HG03457 (cell line): ENCODE measurements around the gene MEGF6.
"Not testable (repeated sequence)": the region's sequence is repeated elsewhere in the genome, so short reads cannot be mapped to it uniquely, and the experiment has no call there.

Experiments used
- ATAC-seq: cut with Tn5 transposase; IDR thresholded peaks from one replicate; pipeline ENCODE4 v1.9.1; 2021; ENCODE audit warnings: moderate number of reproducible peaks; ENCODE audit not compliant: unreplicated experiment

Gene MEGF6

DNA sequence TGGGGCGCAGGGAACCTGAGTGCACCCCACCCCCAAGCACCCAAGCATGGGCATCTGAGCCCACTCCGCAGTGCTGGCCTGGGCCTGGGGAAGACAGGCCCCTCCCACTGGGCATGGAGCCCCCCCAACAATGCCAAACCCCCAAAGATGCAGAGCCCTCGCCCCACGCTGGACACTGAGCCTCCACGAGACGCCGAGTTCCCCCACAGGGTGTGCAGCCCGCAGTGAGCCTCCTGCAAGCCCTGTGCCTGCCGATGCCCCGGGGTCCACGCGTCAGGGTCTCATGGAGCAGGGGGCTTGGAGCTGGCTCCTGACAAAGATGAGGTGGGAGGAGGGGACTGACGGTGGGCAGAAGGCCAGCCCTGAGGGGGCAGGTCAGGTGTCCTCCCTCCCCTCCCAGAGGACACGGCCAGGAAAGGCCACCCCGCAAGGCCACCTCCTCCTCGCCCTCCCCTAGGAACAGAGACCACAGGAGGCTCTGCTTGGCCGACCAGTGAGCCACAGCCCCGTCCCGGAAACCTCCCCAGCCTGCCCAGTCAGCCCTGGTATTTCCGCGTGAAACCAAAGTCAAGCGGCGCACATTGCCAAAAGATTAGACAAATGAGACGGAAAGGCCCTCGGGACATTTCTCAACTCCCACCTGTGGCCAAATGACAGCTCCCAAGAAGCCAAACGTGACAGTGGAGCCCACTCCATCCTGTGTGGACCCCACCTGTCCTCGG lies 33.4 kb downstream of the MEGF6 start:
- no peak for ATAC-seq

DNA sequence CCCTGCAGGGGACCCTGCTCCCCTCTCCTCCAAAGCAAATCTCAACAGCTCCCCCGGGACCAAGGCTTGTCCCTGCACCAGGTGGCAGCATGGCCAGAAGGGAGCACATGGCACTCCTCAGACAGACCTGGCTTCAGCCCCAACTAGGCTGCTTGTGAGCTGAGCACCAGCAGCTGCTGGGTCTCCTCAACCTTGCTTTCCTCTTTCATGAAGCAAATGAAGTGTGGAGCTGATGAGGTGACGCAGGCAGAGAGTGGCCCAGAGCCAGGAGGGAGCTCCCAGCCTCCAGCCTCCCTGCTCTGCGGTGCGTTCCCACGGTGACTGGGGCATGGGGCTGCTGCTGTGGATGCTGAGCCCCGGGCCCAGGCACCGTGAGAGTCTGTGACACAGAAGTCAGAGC lies 34.0 kb downstream of the MEGF6 start:
- ATAC-seq, result no peak

DNA sequence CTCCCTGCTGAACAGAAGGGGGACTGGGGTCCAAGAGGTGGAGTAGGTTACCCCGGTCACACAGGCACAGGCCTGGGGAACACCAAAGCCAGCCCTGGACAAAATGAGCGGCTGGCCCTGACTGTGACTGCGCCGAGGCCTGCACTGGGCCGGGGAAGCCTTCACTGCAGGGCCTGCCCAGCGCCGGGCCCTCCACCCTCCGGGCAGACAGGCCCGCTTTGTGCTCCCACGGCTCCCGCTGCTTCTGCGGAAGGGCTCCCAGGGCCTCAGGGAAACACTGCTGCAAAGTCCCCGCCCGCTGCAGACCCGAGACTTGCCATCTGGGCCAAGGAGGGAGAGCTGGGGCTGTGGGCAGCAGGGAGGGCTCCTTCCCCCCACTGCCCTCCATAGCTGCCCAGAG lies 35.3 kb downstream of the MEGF6 start:
- no peak for ATAC-seq

DNA sequence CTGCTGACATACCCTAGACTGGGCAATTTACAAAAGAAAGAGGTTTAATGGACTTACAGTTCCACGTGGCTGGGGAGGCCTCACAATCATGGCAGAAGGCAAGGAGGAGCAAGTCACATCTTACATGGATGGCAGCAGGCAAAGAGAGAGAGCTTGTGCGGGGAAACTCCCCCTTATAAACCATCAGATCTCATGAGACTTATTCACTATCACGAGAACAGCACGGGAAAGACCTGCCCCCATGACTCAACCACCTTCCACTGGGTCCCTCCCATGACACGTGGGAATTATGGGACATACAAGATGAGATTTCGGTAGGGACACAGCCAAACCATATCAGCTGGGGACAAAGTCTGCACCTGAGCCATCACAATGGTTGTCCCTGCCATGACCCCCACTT lies 35.8 kb downstream of the MEGF6 start:
- ATAC-seq, result not testable (repeated sequence)

DNA sequence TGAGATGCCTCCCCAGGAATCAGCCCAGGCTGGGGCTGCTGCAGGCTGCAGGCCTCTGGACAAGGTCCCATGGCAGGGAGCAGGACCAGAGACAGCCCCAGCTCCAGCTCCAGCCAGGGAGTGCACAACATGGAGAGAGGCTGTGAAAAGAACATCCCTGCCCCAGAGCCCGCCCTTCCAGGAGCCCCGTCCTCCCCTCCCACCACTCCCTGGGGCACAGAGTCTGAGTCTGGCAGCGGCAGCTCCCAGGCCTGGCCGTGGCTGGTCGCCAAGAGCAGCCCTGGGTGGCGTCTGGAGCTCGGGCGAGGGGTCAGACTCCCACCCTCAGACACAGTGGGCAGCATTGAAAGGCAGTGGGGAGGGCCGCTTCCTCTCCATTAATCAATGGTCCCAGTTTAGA lies 37.8 kb downstream of the MEGF6 start:
- ATAC-seq, result no peak

DNA sequence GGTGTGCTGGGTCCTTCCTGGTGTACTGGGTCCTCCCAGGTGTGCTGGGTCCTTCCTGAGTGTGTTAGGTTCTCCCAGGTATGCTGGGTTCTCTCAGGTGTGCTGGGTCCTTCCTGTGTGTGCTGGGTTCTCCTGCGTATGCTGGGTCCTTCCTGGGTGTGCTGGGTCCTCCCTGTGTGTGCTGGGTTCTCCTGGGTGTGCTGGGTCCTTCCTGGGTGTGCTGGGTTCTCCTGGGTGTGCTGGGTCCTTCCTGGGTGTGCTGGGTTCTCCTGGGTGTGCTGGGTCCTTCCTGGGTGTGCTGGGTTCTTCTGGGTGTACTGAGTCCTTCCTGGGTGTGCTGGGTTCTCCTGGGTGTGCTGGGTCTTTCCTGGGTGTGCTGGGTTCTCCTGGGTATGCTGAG lies 38.7 kb downstream of the MEGF6 start:
- ATAC-seq, result not testable (repeated sequence)

DNA sequence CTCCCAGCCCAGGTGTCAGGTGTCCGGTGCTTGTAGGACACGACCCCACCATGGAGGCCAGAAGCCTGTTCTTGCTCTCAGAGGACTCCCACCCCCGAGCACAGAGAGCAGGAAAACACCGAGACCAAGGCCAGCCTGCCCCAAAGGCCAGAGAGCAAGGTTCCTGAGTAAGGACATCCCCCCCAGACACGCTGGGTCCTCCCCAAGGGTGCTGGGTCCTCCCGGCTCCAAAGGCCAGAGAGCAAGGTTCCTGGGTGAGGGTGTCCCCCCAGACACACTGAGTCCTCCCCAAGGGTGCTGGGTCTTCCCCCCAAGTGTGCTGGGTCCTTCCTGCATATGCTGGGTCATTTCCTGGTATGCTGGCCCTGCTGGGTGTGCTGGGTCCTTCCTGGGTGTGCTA lies 40.0 kb downstream of the MEGF6 start:
- no peak for ATAC-seq

DNA sequence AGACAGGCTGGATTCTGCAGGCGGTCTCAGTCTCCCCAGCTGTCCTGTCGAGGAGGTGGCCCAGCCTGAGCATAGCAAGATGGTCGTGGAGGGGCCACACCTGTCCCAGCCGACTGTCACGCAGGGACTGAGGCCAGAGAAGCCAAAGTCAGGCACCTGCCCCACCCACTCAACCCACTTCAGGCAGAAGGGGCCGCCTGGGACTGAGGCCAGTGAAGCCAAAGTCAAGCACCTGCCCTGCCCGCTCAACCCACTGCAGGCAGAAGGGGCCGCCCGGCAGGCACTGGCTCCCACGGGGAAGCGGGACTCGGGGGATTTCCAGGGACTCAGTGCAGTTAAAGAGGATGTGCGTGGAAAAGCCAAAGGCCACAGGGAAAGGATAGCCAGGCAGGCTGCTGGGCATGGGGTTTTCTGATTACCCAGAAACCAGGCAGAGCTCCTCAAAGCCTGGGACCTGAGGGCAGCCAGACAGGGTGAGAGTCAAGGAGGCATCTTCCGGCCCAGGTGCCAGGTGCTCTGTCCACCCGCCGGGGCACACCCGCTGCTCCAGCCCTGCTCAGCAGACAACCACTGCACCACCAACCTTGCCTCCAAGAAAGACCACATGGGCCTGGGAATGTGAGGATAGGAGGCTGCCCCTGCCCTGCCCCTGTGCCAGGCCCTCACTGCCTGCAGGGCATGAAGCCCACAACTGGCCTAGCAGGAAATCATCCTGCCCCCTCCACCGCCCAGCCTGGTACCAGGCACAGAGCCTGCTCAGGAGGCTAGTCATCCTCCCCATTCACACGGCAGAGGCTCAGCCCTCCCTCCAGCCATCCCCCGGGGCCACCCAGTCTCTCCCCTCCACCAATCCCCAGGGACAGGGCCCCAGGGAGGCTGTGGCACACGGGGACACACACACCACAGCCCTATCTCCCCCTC lies 41.0 kb downstream of the MEGF6 start:
- no peak for ATAC-seq

DNA sequence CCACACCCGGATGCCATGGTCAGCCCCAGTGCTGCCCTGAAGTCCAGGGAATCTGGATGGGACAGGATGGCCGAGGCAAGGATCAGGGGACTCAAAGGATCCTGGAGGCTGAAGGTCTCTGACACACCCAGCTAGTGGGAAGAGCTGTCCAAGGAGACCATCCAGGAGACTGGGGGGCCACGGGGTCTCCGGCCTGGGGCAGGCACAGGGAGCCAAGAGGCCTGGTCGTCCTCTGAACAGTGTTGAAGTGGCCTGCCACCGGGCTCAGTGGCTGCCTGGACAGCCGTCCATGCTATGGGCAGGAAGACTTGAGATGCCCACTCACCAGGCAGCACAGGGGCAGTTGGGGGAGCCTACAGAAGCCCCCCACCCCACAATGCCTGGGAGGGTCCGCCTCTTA lies 41.9 kb downstream of the MEGF6 start:
- no peak for ATAC-seq

DNA sequence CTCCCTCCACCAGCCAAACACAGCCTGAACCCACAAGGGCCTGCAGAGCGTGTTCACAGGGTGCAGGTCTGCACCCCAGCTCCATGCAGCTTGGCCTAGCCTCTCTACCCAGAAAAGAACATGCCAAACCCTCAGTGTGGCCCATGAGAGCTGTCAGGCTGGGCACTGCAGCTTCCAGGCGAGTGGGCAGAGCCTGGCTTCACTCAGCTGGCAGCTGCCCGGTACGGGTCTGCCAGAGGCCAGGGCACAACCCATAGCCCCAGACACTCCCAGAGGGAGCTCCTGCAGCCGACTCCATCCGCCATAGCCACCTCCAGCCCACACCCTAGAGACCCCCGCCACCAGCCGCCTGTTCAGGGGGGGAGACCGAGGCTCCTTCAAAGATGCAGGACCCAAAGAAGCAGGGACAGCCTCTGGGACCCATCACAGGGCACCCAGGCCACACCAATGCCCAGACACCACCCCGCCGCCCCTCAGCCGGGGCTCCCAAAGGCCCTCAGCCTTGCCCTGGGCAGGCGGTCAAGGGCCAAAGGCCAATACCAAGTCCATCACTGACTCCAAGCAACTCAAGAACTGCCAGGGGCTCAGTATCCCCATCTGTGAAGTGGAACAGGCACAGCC lies 42.4 kb downstream of the MEGF6 start:
- ATAC-seq, result no peak

DNA sequence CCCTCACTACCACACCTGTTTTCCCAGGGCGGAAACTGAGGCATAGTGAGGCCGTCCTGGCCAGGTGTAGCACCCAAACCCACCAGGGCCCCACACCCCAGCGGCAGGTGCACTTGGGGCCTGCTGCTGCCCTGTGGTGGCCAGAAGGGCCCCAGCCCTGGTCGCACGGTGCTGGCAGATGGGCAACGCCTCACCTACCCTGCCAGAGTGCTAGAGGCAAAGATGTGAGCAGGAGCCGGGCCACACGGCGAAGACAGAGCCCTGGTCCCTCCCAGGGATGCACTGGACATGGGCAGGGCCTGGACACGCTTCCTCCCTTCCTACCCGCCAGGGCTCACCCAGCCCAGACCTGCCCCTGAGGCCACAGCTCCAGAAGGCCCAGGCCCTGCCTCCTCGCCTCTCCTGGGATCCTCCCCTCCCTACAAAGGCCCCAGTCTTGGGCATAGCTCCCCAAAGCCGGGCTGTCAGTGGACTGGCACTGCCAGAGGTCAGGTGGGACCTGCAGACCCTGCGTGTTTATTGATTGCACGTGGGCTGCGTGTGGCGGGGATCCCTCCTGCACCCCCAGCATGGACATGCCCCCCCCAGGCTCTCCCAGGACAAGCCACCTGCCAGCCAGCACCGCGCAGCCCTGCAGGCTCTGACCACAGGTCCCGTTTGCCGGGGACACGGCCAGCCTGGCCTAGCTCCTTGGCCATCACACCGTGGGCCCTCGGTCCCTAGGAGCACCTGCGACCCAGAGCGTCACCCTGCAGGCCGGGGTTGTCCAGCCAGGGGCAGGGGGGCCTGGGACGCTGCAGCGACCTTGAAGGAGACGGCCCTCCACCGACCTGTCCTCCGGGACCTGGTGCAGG lies 44.1 kb downstream of the MEGF6 start:
- ATAC-seq, result no peak

DNA sequence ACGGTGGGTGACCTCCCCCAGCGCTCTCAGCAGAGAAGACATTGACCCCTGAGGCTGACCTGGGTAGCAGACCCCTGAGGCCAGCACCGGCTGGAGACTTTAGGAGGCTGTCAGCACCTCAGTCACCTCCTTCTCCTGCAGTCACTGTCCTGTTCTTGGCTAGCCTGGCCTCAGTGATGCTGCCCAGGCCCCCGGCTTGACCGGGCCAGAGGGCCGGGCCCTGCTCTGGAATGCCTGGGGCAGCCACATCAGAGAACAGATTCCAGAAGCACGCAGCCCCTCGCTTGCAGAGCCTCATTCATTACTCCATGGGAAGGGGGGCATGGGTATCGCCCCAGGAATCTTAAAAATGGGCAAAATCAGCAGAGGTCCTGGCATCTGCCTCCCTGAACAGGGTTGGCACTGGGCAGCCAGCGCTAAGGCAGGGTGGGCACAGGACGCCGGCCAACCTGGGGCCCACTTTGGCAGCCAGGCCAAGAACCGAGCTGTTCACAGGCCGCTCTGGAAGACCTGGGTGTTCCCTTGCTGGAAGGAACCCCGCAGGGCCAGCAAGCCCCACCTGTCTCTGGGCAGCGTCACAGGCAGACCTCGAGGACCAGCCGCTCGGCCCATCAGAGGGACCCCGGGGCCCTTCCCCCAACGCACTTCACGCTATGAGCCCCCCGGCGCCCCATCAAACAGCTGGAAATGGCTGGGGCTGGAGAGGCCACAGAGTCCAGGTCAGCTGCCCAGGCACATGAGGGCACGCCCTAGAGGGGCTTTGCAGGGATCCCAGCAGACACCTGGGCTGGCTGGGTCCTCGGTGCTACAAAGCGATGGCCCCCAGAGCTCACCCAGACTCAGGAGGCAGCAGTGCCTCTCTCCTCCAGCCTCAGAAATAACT lies 45.1 kb downstream of the MEGF6 start:
- no peak for ATAC-seq

DNA sequence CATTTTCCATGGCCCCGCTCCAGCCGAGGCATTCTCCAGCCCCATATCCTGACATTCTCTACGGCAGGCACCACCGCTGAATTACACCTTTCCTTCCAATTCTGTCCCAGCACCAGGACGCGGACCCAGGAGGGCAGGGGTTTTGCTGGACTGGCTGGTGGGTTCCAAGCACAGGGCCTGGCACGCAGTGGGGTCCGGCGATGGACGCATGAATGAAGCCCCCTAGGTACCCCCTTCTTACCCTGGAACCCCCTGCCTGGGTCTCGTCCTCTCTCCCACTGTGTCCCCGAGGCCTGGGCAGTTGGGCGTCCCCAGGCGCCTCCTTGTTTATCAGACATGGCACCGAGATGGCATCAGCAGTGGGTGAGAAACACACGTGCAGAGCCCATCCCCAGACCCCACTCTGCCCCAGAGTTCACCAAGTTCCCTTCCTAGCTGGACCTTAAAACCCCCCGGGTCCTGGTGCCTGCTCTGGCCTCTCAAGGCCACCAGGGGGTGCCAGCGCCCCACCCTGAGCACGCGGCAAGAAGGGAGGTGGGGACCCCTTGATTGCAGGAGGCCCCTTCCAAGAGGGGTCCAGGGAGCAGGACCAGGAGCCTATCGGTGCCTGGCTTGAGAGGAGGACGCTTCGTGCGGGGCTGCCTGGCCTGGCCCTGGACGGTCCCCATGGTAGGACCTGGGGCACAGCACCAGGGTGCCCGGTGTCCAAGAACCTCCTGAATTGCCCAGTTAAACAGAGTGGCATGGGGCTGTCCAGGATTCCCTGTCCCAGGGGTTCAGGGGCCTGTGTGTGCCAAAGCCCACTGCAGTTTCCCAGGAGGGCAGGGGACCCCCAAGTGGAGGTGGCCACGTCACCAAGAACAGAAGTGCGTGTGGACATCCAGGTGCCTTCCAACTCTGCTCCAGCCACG lies 46.1 kb downstream of the MEGF6 start:
- no peak for ATAC-seq

DNA sequence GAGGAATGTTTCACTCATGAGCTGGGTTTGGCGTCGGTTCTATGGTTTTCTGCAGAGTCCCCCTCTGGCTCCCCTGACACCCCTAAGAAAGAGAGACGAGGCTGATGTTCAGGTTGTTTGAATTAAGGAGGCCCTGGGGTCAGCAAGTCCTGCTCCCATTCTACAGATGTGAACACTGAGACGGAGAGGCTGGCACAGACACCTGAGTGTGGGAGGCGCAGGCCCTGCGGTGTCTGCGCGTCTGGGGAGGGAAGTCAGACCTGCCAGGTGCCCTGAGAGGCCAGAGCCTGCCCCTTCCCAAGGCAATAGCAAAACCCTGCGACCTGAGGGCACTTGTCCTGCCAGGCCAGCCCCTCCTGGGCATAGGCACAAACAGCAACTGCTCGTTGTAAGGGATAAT lies 47.7 kb downstream of the MEGF6 start:
- ATAC-seq, result no peak

DNA sequence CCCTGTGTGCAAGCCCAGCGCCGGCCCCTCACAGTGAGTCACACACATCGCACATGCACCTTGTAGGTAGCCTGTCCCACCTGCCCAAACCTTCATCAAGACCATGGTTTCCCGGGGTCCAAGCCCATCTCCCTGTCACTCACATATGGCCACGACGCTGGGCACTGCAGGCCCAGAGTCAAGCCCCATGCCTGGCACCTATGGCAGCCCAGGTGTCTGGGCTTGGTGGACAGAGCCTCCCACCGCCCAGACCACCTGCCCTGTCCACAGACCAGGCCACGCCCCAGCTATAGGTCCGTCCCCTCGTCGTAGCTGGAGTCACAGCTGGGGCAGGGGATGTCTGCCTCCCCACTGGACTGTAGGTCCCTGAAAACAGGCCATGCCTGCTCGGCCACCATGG lies 48.2 kb downstream of the MEGF6 start:
- ATAC-seq, result no peak

DNA sequence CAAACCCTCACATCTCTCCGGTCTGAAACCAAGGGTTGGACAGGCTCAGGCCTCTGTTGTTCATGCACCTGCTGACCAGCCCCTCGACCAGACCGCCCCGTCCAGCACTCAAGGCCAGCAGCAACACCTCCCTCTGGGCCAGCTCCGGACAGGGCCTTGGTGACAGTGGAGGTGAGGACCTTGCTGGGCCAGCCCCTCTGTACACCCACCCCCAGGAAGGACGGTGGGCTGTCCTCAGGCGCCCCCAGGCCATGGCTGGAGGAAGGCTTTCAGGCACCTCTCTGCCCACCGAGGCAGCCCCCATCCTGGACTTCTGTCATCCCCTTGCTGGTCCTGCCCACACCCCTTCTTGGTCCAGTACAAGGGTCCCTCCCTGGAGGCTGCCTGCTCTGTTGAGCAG lies 48.6 kb downstream of the MEGF6 start:
- no peak for ATAC-seq

DNA sequence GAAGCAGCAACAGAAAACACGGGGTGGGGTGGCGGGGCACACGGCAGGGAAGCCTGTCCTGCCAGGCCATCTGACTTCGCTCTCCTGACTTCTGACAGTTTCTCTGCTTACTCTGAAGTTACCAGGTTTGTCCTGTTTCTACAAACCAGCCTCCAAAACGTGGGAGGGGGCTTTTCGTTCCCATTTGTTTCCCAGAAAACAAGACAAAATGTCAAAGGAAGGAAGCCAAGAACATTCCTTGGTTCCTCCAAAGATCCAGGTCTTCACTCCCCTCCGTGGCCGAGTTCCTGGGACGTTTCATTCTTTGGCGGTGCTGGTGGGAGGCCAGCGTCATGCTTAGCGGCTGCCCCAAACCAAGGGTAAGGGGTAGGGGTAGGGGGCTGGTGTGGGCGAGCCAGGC lies 49.6 kb downstream of the MEGF6 start:
- ATAC-seq, result no peak

DNA sequence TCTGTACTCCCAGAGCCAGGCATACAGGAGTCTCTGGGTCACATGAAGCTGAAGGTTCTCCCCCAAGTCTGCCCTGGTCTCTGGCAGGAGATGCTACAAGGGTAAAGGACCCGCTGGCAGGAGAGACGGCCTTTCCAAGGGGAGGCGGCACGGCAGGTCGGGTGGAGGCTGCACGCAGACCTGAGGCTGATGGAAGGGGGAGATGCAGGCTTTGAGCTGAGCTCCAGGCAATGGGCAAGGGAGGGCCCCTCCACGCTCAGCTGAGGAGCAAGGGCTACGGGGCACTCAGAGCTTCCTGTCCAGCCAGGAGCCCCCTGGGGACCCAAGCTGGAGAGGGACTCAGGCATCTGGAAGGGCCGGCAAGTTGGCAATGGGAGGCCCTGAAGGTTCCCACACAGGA lies 50.3 kb downstream of the MEGF6 start:
- no peak for ATAC-seq
